HCT116 (cell line): ENCODE results near the gene MAJIN. TPM values are rescaled to one million over a fixed set of nuclear protein-coding genes. Genes with fewer than 3 reads are reported as not detected.

Source experiments
- ATAC-seq: fragments of 200-7000 bp; cut with Tn5 transposase; 2 replicates; pipeline ENCODE4 v1.9.1; 2020; ENCODE audit warnings: mild to moderate bottlenecking, moderate library complexity
- BruUV-seq: library from RNA; stranded (reverse); fragments of 400-500 nt; replicated peaks from 2 replicates; lab custom pipeline; 2021; lab: Mats Ljungman, UMichigan
- CTCF ChIA-PET: fragments of 300-600 bp; sonication (Branson Sonifier 250); formaldehyde crosslinking; loops from one replicate; lab custom pipeline; 2021; ENCODE audit warnings: antibody characterized with exemption; lab: Charles Lee
- POLR2A ChIA-PET: fragments of 300-600, 350-600 bp; sonication (Branson Sonifier 250); formaldehyde crosslinking; loops from one replicate; lab custom pipeline; 2021; ENCODE audit warnings: antibody characterized with exemption; lab: Charles Lee
- RAD21 ChIA-PET, 2 experiments: fragments of 300-600 bp; sonication (Branson Sonifier 250); formaldehyde crosslinking; loops; one replicate each; lab custom pipeline; 2023; ENCODE audit warnings: low total read pairs in 2 of 2; ENCODE audit not compliant: uncharacterized antibody in 2 of 2, unreplicated experiment in 2 of 2, low non-redundant PET in 1 of 2; lab: Charles Lee
- DNase-seq: peaks from one replicate; pipeline ENCODE4 v3.0.0-alpha.2; 2010; ENCODE audit warnings: low read depth, low spot score
- H2AFZ ChIP-seq: fragments of 200-600 bp; shearing (Covaris generic), sonication (generic); 2 replicates; pipeline ENCODE4 v1.6.1; 2017; ENCODE audit warnings: low read depth, mixed run types, mixed read lengths, antibody characterized with exemption, low read length; ENCODE audit not compliant: poor library complexity, severe bottlenecking
- H3K27ac ChIP-seq: 2 replicates; pipeline ENCODE4 v1.5.1; 2012; ENCODE audit warnings: low read depth, low read length
- H3K27me3 ChIP-seq: fragments of 200-600 bp; sonication (generic); 2 replicates; pipeline ENCODE4 v1.6.1; 2016; ENCODE audit warnings: mixed run types, low read length, mixed read lengths; ENCODE audit not compliant: insufficient read depth
- H3K36me3 ChIP-seq, 2 experiments: fragments of 200-500 bp in 1 of 2; fragments of 200-600 bp in 1 of 2; sonication (Bioruptor generic) in 1 of 2; sonication (generic) in 1 of 2; 2 replicates each; pipeline versions ENCODE4 v1.5.1 to v1.6.1; 2014 to 2016; ENCODE audit warnings: low read length in 2 of 2, inconsistent platforms in 1 of 2, mixed read lengths in 1 of 2, mixed run types in 1 of 2; ENCODE audit not compliant: insufficient read depth in 2 of 2, control insufficient read depth in 1 of 2
- H3K4me1 ChIP-seq, 2 experiments: fragments of 200-600 bp in 1 of 2; sonication (generic) in 1 of 2; 2 replicates each; pipeline versions ENCODE4 v1.5.1 to v1.6.1; 2012 to 2017; ENCODE audit warnings: low read length in 2 of 2, inconsistent platforms in 1 of 2, mild to moderate bottlenecking in 1 of 2, mixed read lengths in 1 of 2, mixed run types in 1 of 2, moderate library complexity in 1 of 2; ENCODE audit not compliant: insufficient read depth in 2 of 2, control insufficient read depth in 1 of 2
- H3K4me2 ChIP-seq: fragments of 200-600 bp; sonication (generic); 2 replicates; pipeline ENCODE4 v1.6.1; 2017; ENCODE audit warnings: mixed run types, low read length, mixed read lengths
- H3K4me3 ChIP-seq, 2 experiments: fragments of 200-600 bp in 1 of 2; sonication (generic) in 1 of 2; replicated peaks in 1 of 2; 2 replicates each; pipeline ENCODE4 v1.5.1; 2011 to 2016; ENCODE audit warnings: low read length in 2 of 2, control low read depth in 1 of 2, low read depth in 1 of 2, mild to moderate bottlenecking in 1 of 2, mixed read lengths in 1 of 2, mixed run types in 1 of 2
- H3K79me2 ChIP-seq: fragments of 200-600 bp; sonication (generic); 2 replicates; pipeline ENCODE4 v1.6.1; 2017; ENCODE audit warnings: mild to moderate bottlenecking, mixed run types, low read length, moderate library complexity, mixed read lengths; ENCODE audit not compliant: insufficient read depth
- H3K9ac ChIP-seq: fragments of 200-600 bp; sonication (generic); 2 replicates; pipeline ENCODE4 v1.6.1; 2016; ENCODE audit warnings: low read length, mixed read lengths
- H3K9me2 ChIP-seq: fragments of 200-600 bp; sonication (generic), shearing (Covaris generic); 2 replicates; pipeline ENCODE4 v1.6.1; 2017; ENCODE audit warnings: mixed run types, mild to moderate bottlenecking, moderate library complexity; ENCODE audit not compliant: insufficient read depth
- H3K9me3 ChIP-seq, 2 experiments: fragments of 200-500 bp in 1 of 2; fragments of 200-600 bp in 1 of 2; sonication (Bioruptor generic) in 1 of 2; sonication (generic) in 1 of 2; 2 replicates each; pipeline ENCODE4 v1.6.1; 2014 to 2017; ENCODE audit warnings: low read length in 2 of 2, mixed read lengths in 2 of 2, inconsistent platforms in 1 of 2, low read depth in 1 of 2, mild to moderate bottlenecking in 1 of 2, mixed run types in 1 of 2, moderate library complexity in 1 of 2; ENCODE audit not compliant: control insufficient read depth in 1 of 2, insufficient read depth in 1 of 2
- H4K20me1 ChIP-seq: fragments of 200-600 bp; sonication (generic), shearing (Covaris generic); 2 replicates; pipeline ENCODE4 v1.6.1; 2017; ENCODE audit warnings: mixed run types, mild to moderate bottlenecking, moderate library complexity; ENCODE audit not compliant: insufficient read depth
- POLR2AphosphoS5 ChIP-seq: IDR thresholded peaks from 2 replicates; pipeline ENCODE4 v1.6.1; 2011; ENCODE audit warnings: mild to moderate bottlenecking, low read depth, low read length, moderate library complexity
- YY1 ChIP-seq: IDR thresholded peaks from 2 replicates; pipeline ENCODE4 v1.6.1; 2011; ENCODE audit warnings: low read length, low read depth, moderate library complexity, mild to moderate bottlenecking; ENCODE audit not compliant: insufficient replicate concordance; ENCODE audit errors: extremely low read depth
- intact Hi-C: fragments of 100-400 bp; cut with micrococcal nuclease; formaldehyde crosslinking; loops from 2 replicates; pipeline ENCODE4 v1.10.0; 2022
- total RNA-seq: library from RNA; stranded (reverse); gene quantifications from one replicate; pipeline ENCODE4 v1.2.1, GENCODE V29; 2021; ENCODE audit not compliant: unreplicated experiment
- TF ChIP-seq, protein P1 (sequence below): IDR thresholded peaks from 2 replicates; pipeline ENCODE4 v1.6.1; 2012; ENCODE audit warnings: low read depth

MAJIN gene
- total RNA-seq, 1 experiment from 2014 or later = not detected

DNA sequence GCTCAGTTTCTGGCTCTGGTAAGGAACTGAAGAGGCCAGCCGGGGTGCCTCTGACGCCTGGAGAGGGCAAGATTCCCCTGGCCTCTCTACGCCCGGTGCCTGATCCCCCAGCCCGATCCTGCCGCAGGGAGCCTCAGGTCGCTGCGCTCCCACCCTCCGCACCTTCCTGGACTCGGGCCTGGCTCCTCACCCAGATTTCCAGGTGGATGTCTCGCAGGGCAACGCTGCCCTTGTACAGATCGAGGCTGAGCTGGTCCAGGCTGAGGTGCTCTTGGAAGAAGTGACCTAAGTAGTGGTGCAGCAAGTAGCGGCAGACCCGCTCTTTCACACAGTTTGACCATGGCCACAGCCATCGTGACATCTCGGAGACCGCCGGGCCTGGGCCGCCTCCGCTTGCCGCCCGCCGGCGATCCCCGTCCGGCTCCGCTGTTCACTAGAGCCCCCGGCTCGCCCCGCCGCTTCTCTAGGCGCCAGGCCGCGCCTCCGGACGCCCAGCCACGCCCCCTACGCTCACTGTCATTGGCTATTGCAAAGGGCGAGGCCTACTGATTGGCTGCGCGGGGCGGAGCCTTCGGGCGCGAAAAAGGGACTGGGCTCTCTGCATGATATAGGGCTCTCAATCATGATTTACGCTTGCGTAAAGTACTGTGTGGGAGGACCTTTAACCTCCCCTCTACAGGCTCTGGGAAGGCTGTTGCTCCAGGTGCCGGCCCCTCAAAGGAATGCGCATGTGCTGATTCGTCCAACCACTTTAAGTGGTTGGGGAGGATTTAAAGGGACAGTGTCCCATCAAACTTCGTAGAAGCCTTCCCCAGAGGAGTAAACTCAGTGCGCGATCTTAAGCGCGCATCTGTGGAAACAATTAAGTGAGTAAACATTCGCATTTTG is 54.9 kb downstream of the MAJIN start, which contains the start of gene ATG2A (continued):
- TF ChIP-seq, protein P1, sequence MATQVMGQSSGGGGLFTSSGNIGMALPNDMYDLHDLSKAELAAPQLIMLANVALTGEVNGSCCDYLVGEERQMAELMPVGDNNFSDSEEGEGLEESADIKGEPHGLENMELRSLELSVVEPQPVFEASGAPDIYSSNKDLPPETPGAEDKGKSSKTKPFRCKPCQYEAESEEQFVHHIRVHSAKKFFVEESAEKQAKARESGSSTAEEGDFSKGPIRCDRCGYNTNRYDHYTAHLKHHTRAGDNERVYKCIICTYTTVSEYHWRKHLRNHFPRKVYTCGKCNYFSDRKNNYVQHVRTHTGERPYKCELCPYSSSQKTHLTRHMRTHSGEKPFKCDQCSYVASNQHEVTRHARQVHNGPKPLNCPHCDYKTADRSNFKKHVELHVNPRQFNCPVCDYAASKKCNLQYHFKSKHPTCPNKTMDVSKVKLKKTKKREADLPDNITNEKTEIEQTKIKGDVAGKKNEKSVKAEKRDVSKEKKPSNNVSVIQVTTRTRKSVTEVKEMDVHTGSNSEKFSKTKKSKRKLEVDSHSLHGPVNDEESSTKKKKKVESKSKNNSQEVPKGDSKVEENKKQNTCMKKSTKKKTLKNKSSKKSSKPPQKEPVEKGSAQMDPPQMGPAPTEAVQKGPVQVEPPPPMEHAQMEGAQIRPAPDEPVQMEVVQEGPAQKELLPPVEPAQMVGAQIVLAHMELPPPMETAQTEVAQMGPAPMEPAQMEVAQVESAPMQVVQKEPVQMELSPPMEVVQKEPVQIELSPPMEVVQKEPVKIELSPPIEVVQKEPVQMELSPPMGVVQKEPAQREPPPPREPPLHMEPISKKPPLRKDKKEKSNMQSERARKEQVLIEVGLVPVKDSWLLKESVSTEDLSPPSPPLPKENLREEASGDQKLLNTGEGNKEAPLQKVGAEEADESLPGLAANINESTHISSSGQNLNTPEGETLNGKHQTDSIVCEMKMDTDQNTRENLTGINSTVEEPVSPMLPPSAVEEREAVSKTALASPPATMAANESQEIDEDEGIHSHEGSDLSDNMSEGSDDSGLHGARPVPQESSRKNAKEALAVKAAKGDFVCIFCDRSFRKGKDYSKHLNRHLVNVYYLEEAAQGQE = no peak
- TF ChIP-seq POLR2AphosphoS5 = peak; percentile 88
- TF ChIP-seq, all 23 proteins: peak for 5

DNA sequence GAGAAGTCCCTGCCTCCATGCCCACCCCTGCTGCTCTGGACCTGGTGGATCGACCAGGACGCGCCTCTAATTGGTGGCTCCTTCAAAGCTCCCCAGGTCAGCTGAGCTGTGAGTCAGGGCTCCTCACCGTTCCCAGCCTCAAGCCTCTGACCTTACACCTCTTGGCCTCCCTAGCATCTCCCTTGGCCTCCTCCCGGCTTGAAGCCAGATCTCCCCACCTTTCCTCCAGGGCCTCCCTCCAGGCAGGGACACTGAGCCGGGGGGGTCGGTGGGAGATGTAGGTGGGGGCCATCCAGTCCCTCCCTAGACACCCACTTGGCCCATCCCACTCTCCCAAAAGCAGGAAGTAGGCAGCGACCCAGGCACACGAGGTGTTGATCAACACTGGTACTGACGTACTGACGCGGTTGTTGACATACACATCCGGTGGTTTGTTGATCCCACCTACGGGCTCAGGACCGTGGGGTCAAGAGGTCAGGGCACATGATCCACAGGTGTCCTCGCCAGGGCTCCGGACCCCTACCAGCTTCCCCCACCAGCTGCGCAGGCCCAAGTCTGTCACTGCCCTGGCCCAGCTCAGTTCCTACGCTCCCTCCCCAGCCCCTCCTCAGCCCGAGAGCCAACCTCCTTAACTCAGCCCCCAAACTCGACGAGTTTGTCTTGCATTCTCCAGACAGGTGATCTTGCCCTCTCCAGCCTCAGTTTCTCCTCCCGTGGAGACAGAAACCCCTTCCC is 55.7 kb downstream of the MAJIN start:
- peak overlapping the region; percentile 82 to 84 for H3K4me3 ChIP-seq
- no peaks in the 10 kb centered on the region for H3K9me3 ChIP-seq
- H4K20me1 ChIP-seq = no peaks in the 10 kb centered on the region
- H3K4me1 ChIP-seq = peaks cover 16 to 29% of the 10 kb centered on the region in 2 experiments
- H3K27ac ChIP-seq = peak overlapping the region; percentile 54
- DNase-seq = no peak
- TF ChIP-seq YY1 (no peak), POLR2AphosphoS5 (0 out of 2 replicates have a peak, but pooled peaks have one; percentile 8)
- TF ChIP-seq, all 23 proteins: peak for 1
- ChIA-PET CTCF (interaction anchor here (1.0 to 1.2 kb wide), 2 partner anchors 68 to 98 kb away, joined by 3 to 4 read pairs; partner anchors contain the start of gene ARL2), POLR2A (interaction anchor here (1.3 kb wide), 1 partner anchor 69 kb away, joined by 3 read pairs; no protein-coding TSS in a partner anchor), RAD21 (interaction anchor here in 1 of 2 experiments (0.6 kb wide), 1 partner anchor 127 kb away, joined by 7 read pairs; no protein-coding TSS in a partner anchor)
- Histone ChIP-seq H3K9me2 (no peaks in the 10 kb centered on the region), H3K79me2 (peaks cover 13% of the 10 kb centered on the region; the same call in 1 of the 2 replicates), H2AFZ (no peak overlapping the region), H3K27me3 (no peaks in the 10 kb centered on the region), H3K36me3 (peaks cover 0 to 4% of the 10 kb centered on the region in 2 experiments; a peak in 2 of 4 replicates), H3K9ac (peak overlapping the region; percentile 78), H3K4me2 (peak overlapping the region; percentile 100)
- BruUV-seq = no TSS peak
- intact Hi-C loops = loop anchor here (2.0 to 10.0 kb wide), 3 partner anchors 91 to 199 kb away; partner anchors contain the start of genes SNX15, TM7SF2 and ZNHIT2
- peak; percentile 22 for ATAC-seq
